ENCODE measurements around the gene CDKN2B. TPM values are rescaled to one million over a fixed set of nuclear protein-coding genes. Genes with fewer than 3 reads are reported as not detected.
A peak's percentile ranks its signal among the peaks of the same experiment; 100 is the strongest.

CDKN2B gene
- total and polyA plus RNA-seq, 2 of the 4 experiments (the other 2 are of a cell fraction): 3.6 to 8.2 TPM

GRCh38 chr9:21993893-21994555, 15.1 kb downstream of the CDKN2B start, which contains the start of gene CDKN2A:
Gene CDKN2A (minus strand): TSS chr9:21994392.
- Histone ChIP-seq H2BK120ac (ENCODE audit: low read depth, low read length) (peak within 1 kb of the TSS; percentile 94), H3K4me2 (ENCODE audit: low read depth, low read length) (peak within 1 kb of the TSS; percentile 96), H3K36me3 (ENCODE audit: control insufficient read depth, insufficient read depth, low read length) (no peaks in the 10 kb centered on the region; the same call in 1 of the 2 replicates), H3K14ac (replicated peaks; ENCODE audit: low read depth, low read length) (peak within 1 kb of the TSS; percentile 89; the same call in 1 of the 2 replicates), H3K27ac (ENCODE audit: insufficient read depth, low read length) (peak within 1 kb of the TSS; percentile 90), H4K5ac (ENCODE audit: low read depth, low read length) (peak within 1 kb of the TSS; percentile 19), H3K56ac (ENCODE audit: extremely low read depth, insufficient read depth, low read length) (peak within 1 kb of the TSS; percentile 95), H2BK20ac (ENCODE audit: low read depth, low read length) (no peak within 1 kb of the TSS), H2AFZ (replicated peaks; ENCODE audit: low read length, poor library complexity) (peak within 1 kb of the TSS; percentile 98), H2AK5ac (ENCODE audit: low read depth, low read length) (peak within 1 kb of the TSS; percentile 48; the same call in 1 of the 2 replicates), H4K8ac (ENCODE audit: low read depth in 2 of 2, low read length in 2 of 2) (peak within 1 kb of the TSS; percentile 88), H3K27me3 (ENCODE audit: control insufficient read depth, insufficient read depth, low read length) (no peaks in the 10 kb centered on the region), H3K23ac (ENCODE audit: low read depth, low read length) (peak within 1 kb of the TSS; percentile 46), H3K9me1 (ENCODE audit: insufficient read depth, low read length) (no peaks in the 10 kb centered on the region), H3K9ac (ENCODE audit: low read depth, low read length) (peak within 1 kb of the TSS; percentile 92), H3K4me3 (ENCODE audit: insufficient read depth, low read depth, low read length) (peak within 1 kb of the TSS; percentile 77), H4K91ac (ENCODE audit: insufficient read depth, low read depth, low read length) (peak within 1 kb of the TSS; percentile 6; the same call in 1 of the 2 replicates), H3K4me1 (ENCODE audit: control insufficient read depth, insufficient read depth, low read length) (peaks cover 9% of the 10 kb centered on the region), H3K18ac (ENCODE audit: low read depth, low read length) (peak within 1 kb of the TSS; percentile 8; the same call in 1 of the 2 replicates), H3K9me3 (ENCODE audit: control insufficient read depth, insufficient read depth, low read length) (peaks cover 4% of the 10 kb centered on the region; the same call in 1 of the 2 replicates), H4K20me1 (ENCODE audit: insufficient read depth, low read length) (no peaks in the 10 kb centered on the region), H3K4ac (ENCODE audit: low read depth, low read length) (peak within 1 kb of the TSS; percentile 93), H2BK15ac (ENCODE audit: low read depth, low read length) (peak within 1 kb of the TSS; percentile 20; the same call in 1 of the 3 replicates), H2AK9ac (replicated peaks; ENCODE audit: low read depth, low read length, poor library complexity) (peak within 1 kb of the TSS; percentile 91), H3K79me1 (ENCODE audit: low read depth in 1 of 2, low read length in 2 of 2) (peaks cover 23 to 37% of the 10 kb centered on the region in 2 experiments), H2BK5ac (ENCODE audit: low read depth, low read length, poor library complexity, severe bottlenecking) (peak within 1 kb of the TSS; percentile 79)
- intact Hi-C loops (cut with micrococcal nuclease): loop anchor here (2.0 to 10.0 kb wide), 2 partner anchors 245 to 439 kb away; no protein-coding TSS in a partner anchor
- no peak for TF ChIP-seq RAD21 (IDR thresholded peaks at IDR 0.05; ENCODE audit: low read length)
- no peak for TF ChIP-seq POLR2A (IDR thresholded peaks at IDR 0.05; ENCODE audit: low read depth, low read length)
- TF ChIP-seq ELK1 (IDR thresholded peaks at IDR 0.05; ENCODE audit: borderline replicate concordance, low read depth, low read length): no peak
- TF ChIP-seq RFX5 (IDR thresholded peaks at IDR 0.05; ENCODE audit: low read depth, low read length): no peak
- TF ChIP-seq RCOR1 (IDR thresholded peaks at IDR 0.05; ENCODE audit: insufficient replicate concordance, low read length): no peak
- no peak for TF ChIP-seq MAFK (IDR thresholded peaks at IDR 0.05; ENCODE audit: low read depth, low read length)
- no peak for TF ChIP-seq USF2 (IDR thresholded peaks at IDR 0.05; ENCODE audit: low read depth, low read length)
- TF ChIP-seq NFE2L2 (IDR thresholded peaks at IDR 0.05; ENCODE audit: low read depth, low read length): no peak
- no peak for TF ChIP-seq MXI1 (IDR thresholded peaks at IDR 0.05; ENCODE audit: borderline replicate concordance, low read depth, low read length)
- TF ChIP-seq FOS (IDR thresholded peaks at IDR 0.05; ENCODE audit: low read depth, low read length): no peak
- peak; percentile 41 for ATAC-seq (ENCODE audit: low read depth)
- dilution Hi-C loops (cut with HindIII; ENCODE audit: low sequenced_read_pairs, unreplicated experiment): no loop called here
- in situ Hi-C loops (cut with MboI; ENCODE audit: low sequenced_read_pairs): loop anchor here (10.0 to 25.0 kb wide), 2 partner anchors 241 to 407 kb away; no protein-coding TSS in a partner anchor
- ChIA-PET POLR2A (ENCODE audit: unreplicated experiment) (no interaction called here), CTCF (interaction anchor here (0.5 to 1.8 kb wide), 4 partner anchors 181 to 1975 kb away, joined by 3 to 10 read pairs (median 3); no protein-coding TSS in a partner anchor)
- BruUV-seq (replicated peaks): no TSS peak
- 8% methylated on average over 8 of the region's 53 CpGs; no CpG with 5 or more reads in 1 of the 2 experiments for WGBS, 2 experiments (ENCODE audit: extremely low coverage in 2 of 2, insufficient read length in 1 of 2)
- peak; percentile 31 for DNase-seq

Measured in IMR-90 (cell line).